Measurements from ENCODE around the gene MCTP1. TPM values are rescaled to one million over a fixed set of nuclear protein-coding genes. Genes with fewer than 3 reads are reported as not detected.

The MCTP1 gene
- total RNA-seq, 4 donors from 2014 or later, result 3.3 to 31.4 (median 13.4) TPM

DNA sequence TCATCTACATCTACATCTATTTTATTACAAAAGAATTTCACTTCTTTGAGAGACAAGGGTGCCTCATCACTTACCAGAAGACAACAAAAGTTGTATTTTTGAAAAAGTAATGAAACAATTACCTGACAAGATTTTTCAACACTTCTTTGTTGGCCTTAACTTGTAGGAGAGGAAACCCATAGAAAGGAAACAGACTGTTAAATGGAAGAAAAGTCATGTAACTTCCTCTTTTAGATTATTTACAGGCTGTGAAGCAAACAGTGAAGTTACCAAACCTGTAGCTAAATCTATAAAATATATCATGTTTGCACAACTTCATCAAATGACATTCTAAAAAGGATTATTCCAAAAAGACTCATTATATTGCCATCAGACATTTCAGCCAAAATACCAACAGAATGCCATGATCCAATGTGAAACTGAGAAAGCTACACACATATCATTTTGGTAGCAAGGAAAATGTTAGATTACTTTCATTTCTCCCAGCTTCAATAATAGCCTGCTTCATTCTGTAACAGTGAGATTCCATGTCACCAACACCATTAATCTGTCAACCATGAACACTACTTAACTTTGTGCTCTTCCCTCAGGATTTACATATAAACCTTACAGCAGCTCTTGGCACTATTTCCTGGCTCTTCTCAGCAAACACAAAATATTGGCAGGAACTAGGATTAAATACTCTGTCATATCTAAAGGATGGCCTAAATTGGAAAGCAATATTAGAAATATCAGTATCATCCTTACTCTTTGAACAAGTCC is 122.5 kb downstream of the MCTP1 start:
- TF ChIP-seq CTCF (IDR thresholded peaks at IDR 0.05) (no peak), POLR2AphosphoS5 (IDR thresholded peaks at IDR 0.05) (no peak), EP300 (IDR thresholded peaks at IDR 0.05; ENCODE audit: low read depth) (no peak), POLR2A (IDR thresholded peaks at IDR 0.05) (no peak)
- H3K27me3 ChIP-seq, result no peaks in the 10 kb centered on the region
- no peaks in the 10 kb centered on the region for H3K9me3 ChIP-seq
- no peak for DNase-seq
- no peaks in the 10 kb centered on the region for H3K36me3 ChIP-seq
- no peak overlapping the region for H3K4me3 ChIP-seq
- in situ Hi-C loops (cut with MboI; ENCODE audit: low pct_ligation_motif_present in 1 of 4, low pct_unique_long_range_greater_than_20kb in 1 of 4, low sequenced_read_pairs in 3 of 4), result no loop called here
- intact Hi-C loops (cut with DNase I; ENCODE audit: low total_unique reads), result no loop called here
- H3K4me1 ChIP-seq, result peaks cover 0 to 4% (median 0%) of the 10 kb centered on the region in 4 donors
- H3K27ac ChIP-seq, result no peak overlapping the region

- WGBS, 2 donors (ENCODE audit: low coverage in 1 of 2), result 37 to 86% methylated on average over 1 of the region's 1 CpG
- Histone ChIP-seq H3K9me3 (no peaks in the 10 kb centered on the region), H3K4me3 (no peak overlapping the region), H3K4me1 (peaks cover 0 to 4% (median 0%) of the 10 kb centered on the region in 4 donors), H3K27me3 (no peaks in the 10 kb centered on the region), H3K36me3 (no peaks in the 10 kb centered on the region), H3K27ac (no peak overlapping the region)
- in situ Hi-C loops (cut with MboI; ENCODE audit: low pct_ligation_motif_present in 1 of 4, low pct_unique_long_range_greater_than_20kb in 1 of 4, low sequenced_read_pairs in 3 of 4) (no loop called here), intact Hi-C loops (cut with DNase I; ENCODE audit: low total_unique reads) (no loop called here)
- TF ChIP-seq EP300 (IDR thresholded peaks at IDR 0.05; ENCODE audit: low read depth) (no peak), POLR2AphosphoS5 (IDR thresholded peaks at IDR 0.05) (no peak), CTCF (IDR thresholded peaks at IDR 0.05) (no peak), POLR2A (IDR thresholded peaks at IDR 0.05) (no peak)
- DNase-seq, result no peak
Observed at GRCh38 chr5:95159603-95160002, 125.3 kb downstream of the MCTP1 start.

DNA sequence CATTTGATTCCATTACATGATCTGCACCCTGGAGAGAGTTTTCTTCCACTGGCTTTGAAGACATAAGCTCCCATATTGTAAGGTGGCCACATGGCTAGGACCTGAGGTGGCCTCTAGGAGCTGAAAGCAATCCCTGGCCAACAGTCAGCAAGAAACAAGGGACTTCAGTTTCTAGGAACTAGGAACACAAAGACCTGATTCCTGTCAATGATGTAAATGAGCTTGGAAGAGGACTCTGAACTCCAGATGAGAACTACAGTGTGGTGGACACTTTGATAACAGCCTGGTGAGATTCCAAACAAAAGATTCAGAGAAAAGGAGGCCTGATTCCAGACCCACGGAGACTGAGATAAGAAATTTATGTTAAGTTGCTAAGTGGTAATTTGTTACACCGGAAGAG is 129.0 kb downstream of the MCTP1 start:
- DNase-seq, result no peak
- Histone ChIP-seq H3K27me3 (no peaks in the 10 kb centered on the region), H3K9me3 (no peaks in the 10 kb centered on the region), H3K27ac (no peak overlapping the region), H3K4me3 (no peak overlapping the region), H3K36me3 (no peaks in the 10 kb centered on the region), H3K4me1 (no peaks in the 10 kb centered on the region)
- no peak for TF ChIP-seq EP300 (IDR thresholded peaks at IDR 0.05; ENCODE audit: low read depth)
- TF ChIP-seq POLR2AphosphoS5 (IDR thresholded peaks at IDR 0.05), result no peak
- TF ChIP-seq CTCF (IDR thresholded peaks at IDR 0.05), result no peak
- no peak for TF ChIP-seq POLR2A (IDR thresholded peaks at IDR 0.05)
- intact Hi-C loops (cut with DNase I; ENCODE audit: low total_unique reads), result no loop called here
- in situ Hi-C loops (cut with MboI; ENCODE audit: low pct_ligation_motif_present in 1 of 4, low pct_unique_long_range_greater_than_20kb in 1 of 4, low sequenced_read_pairs in 3 of 4), result no loop called here
- 61 to 73% methylated on average over 2 of the region's 2 CpGs for WGBS, 2 donors (ENCODE audit: low coverage in 1 of 2)

DNA sequence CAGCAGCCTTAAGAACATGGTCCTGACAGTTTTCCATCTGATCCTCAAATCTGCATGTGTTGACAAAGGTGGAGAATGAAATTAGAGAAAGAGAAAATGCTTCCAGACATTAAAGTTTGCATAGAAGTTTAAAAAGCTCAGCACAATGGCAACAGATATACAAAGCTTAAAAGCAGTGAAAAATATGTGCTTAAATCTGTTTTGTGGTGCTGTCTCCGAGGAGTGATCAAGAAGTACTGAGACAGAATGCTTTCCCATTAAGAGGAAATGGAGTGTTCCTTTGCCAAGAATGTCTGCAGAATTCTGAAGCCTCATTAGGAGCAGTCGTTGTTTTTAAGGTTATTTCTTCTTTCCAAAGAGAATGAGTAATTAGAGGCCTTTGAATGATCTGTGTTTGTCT is 131.4 kb downstream of the MCTP1 start:
- no peak for DNase-seq
- H3K27me3 ChIP-seq, result no peaks in the 10 kb centered on the region
- no peaks in the 10 kb centered on the region for H3K36me3 ChIP-seq
- H3K27ac ChIP-seq, result no peak overlapping the region
- H3K4me3 ChIP-seq, result no peak overlapping the region
- H3K9me3 ChIP-seq, result no peaks in the 10 kb centered on the region
- 28 to 40% methylated on average over 2 of the region's 2 CpGs for WGBS, 2 donors (ENCODE audit: low coverage in 1 of 2)
- intact Hi-C loops (cut with DNase I; ENCODE audit: low total_unique reads), result no loop called here
- H3K4me1 ChIP-seq, result no peaks in the 10 kb centered on the region
- in situ Hi-C loops (cut with MboI; ENCODE audit: low pct_ligation_motif_present in 1 of 4, low pct_unique_long_range_greater_than_20kb in 1 of 4, low sequenced_read_pairs in 3 of 4), result no loop called here
- TF ChIP-seq EP300 (IDR thresholded peaks at IDR 0.05; ENCODE audit: low read depth) (no peak), POLR2AphosphoS5 (IDR thresholded peaks at IDR 0.05) (no peak), POLR2A (IDR thresholded peaks at IDR 0.05) (no peak), CTCF (IDR thresholded peaks at IDR 0.05) (no peak)

Data from transverse colon (tissue), 4 donors.